Measurements from ENCODE around the gene IRS1.

IRS1 gene

GRCh38 chr2:226683196-226683595 is 116.4 kb downstream of the IRS1 start:
- no peak for DNase-seq

Data from fibroblast of skin of right biceps (primary cell).